ENCODE results near the gene NR3C2.

Gene NR3C2

GRCh38 chr4:148048598-148048997, 393.6 kb downstream of the NR3C2 start:
- no peak for DNase-seq (ENCODE audit: low read depth)
- TF ChIP-seq, protein P1, sequence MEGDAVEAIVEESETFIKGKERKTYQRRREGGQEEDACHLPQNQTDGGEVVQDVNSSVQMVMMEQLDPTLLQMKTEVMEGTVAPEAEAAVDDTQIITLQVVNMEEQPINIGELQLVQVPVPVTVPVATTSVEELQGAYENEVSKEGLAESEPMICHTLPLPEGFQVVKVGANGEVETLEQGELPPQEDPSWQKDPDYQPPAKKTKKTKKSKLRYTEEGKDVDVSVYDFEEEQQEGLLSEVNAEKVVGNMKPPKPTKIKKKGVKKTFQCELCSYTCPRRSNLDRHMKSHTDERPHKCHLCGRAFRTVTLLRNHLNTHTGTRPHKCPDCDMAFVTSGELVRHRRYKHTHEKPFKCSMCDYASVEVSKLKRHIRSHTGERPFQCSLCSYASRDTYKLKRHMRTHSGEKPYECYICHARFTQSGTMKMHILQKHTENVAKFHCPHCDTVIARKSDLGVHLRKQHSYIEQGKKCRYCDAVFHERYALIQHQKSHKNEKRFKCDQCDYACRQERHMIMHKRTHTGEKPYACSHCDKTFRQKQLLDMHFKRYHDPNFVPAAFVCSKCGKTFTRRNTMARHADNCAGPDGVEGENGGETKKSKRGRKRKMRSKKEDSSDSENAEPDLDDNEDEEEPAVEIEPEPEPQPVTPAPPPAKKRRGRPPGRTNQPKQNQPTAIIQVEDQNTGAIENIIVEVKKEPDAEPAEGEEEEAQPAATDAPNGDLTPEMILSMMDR (IDR thresholded peaks at IDR 0.05; ENCODE audit: low read depth, low read length, missing control alignments): no peak
- no peak overlapping the region for H3K4me3 ChIP-seq (ENCODE audit: low read depth, low read length)
- in situ Hi-C loops (cut with HindIII; ENCODE audit: low sequenced_read_pairs): no loop called here

- TF ChIP-seq, protein P1 (IDR thresholded peaks at IDR 0.05; ENCODE audit: low read depth, low read length, missing control alignments): peak; percentile 44
- in situ Hi-C loops (cut with HindIII; ENCODE audit: low sequenced_read_pairs): no loop called here
- no peak for DNase-seq (ENCODE audit: low read depth)
- H3K4me3 ChIP-seq (ENCODE audit: low read depth, low read length): no peak overlapping the region
Measured at GRCh38 chr4:148044912-148045352, 397.3 kb downstream of the NR3C2 start.

DNA sequence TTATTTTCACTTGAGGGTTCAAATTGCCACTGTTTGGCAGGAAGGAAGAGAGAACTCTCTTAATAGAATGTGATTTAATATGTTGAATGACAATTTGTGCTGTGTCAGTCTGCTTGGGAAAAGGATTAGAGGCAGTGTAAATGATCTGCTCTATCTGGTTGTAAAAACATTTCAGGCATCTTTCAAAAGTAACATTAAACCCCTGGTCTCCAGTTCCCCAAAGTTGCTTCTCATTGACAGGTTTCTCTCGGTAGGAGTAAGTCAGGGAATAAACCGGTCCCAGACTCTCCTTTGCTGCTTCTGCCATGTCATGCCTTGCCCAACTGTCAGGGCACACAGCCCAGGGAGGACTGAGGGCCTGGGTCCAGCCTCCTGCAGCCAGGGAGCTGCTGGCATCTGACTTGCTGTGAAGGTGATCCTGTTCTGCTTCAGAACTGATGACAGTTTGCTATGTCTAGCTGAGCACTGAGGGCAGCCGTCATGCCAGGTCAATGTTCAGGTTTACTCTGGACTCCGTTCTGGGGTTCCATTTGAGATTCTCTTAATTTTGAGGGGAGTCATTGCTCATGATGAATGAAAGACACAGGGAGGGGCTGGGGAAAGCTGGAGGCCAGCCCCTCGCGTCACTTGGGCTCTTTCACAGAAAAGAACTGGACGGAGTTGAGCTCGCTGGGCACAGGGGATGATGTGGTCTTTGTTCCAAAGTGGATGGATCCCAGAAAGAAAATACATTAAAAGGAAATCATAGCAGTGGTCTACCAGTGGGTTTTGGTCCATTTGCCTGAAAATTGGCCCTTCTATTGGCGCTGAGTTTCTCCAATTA, 397.9 kb downstream of the NR3C2 start:
- in situ Hi-C loops (cut with HindIII; ENCODE audit: low sequenced_read_pairs): no loop called here
- TF ChIP-seq, protein P1 (IDR thresholded peaks at IDR 0.05; ENCODE audit: low read depth, low read length, missing control alignments): no peak

GRCh38 chr4:148041606-148042329, 400.4 kb downstream of the NR3C2 start:
- DNase-seq (ENCODE audit: low read depth): no peak
- H3K4me3 ChIP-seq (ENCODE audit: low read depth, low read length): no peak overlapping the region
- in situ Hi-C loops (cut with HindIII; ENCODE audit: low sequenced_read_pairs): no loop called here
- TF ChIP-seq, protein P1 (IDR thresholded peaks at IDR 0.05; ENCODE audit: low read depth, low read length, missing control alignments): no peak

More for the DNA sequence above, 397.9 kb downstream of the NR3C2 start:
- DNase-seq (ENCODE audit: low read depth): no peak
- H3K4me3 ChIP-seq (ENCODE audit: low read depth, low read length): no peak overlapping the region

DNA sequence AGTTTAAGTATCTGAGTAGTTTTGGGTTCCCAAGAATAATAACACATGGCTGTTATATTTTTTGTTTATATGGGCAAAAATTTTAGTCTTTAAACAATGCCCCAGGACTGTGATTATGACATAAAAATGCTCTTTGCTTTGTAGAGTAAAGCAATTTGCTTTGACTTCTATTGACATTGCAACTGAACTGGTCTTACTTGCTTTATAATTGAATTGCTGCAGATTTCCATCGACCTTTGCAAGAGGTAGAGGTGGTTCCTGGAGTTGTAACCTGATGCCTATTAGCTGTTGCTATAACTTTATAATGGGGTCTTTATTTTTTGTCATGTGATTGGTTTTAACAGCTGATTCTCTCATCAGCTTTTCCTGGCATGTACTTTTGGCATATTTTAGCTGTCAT, 407.4 kb downstream of the NR3C2 start:
- DNase-seq (ENCODE audit: low read depth): no peak
- in situ Hi-C loops (cut with HindIII; ENCODE audit: low sequenced_read_pairs): no loop called here
- TF ChIP-seq, protein P1 (IDR thresholded peaks at IDR 0.05; ENCODE audit: low read depth, low read length, missing control alignments): no peak
- H3K4me3 ChIP-seq (ENCODE audit: low read depth, low read length): no peak overlapping the region

- TF ChIP-seq, protein P1 (IDR thresholded peaks at IDR 0.05; ENCODE audit: low read depth, low read length, missing control alignments): no peak
- no peak overlapping the region for H3K4me3 ChIP-seq (ENCODE audit: low read depth, low read length)
- no peak for DNase-seq (ENCODE audit: low read depth)
- in situ Hi-C loops (cut with HindIII; ENCODE audit: low sequenced_read_pairs): no loop called here
Measured at GRCh38 chr4:148030193-148030873, 411.9 kb downstream of the NR3C2 start.

Measured in astrocyte of the cerebellum (primary cell).